ENCODE results near the gene STX3.

DNA sequence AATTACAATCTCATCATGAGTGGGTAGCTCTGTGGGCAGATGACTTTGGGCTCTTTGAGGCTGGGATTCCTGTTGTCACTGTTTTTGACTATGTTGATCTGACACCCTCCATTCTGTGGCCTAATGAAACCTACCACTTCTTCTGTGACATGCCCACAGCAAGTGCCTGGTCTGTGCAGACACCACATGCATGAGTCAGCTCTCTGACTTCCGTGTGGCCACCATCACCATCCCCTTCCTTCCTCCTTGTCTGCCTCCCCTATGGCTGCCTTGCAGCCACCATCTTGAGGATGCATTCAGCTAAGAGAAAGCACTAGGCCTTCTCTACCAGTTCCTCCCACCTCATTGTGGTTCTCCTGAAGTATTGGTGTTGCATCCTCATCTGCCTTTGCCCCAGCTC is 26.3 kb upstream of the STX3 start:
- TF ChIP-seq, protein P1, sequence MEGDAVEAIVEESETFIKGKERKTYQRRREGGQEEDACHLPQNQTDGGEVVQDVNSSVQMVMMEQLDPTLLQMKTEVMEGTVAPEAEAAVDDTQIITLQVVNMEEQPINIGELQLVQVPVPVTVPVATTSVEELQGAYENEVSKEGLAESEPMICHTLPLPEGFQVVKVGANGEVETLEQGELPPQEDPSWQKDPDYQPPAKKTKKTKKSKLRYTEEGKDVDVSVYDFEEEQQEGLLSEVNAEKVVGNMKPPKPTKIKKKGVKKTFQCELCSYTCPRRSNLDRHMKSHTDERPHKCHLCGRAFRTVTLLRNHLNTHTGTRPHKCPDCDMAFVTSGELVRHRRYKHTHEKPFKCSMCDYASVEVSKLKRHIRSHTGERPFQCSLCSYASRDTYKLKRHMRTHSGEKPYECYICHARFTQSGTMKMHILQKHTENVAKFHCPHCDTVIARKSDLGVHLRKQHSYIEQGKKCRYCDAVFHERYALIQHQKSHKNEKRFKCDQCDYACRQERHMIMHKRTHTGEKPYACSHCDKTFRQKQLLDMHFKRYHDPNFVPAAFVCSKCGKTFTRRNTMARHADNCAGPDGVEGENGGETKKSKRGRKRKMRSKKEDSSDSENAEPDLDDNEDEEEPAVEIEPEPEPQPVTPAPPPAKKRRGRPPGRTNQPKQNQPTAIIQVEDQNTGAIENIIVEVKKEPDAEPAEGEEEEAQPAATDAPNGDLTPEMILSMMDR (IDR thresholded peaks at IDR 0.05) = no peak
- no peak for TF ChIP-seq POLR2A (IDR thresholded peaks at IDR 0.05)
